OCI-LY3 (cell line): Measurements from ENCODE around the gene CMSS1.

ENCODE experiments used
- H2AFZ ChIP-seq: fragments of 200-600, 300-600 bp; shearing (Covaris generic); 2 replicates; pipeline ENCODE4 v1.6.0; 2014; ENCODE audit warnings: antibody characterized with exemption, low read depth, low read length
- H3K27ac ChIP-seq: fragments of 200-600, 300-600 bp; sonication (generic); 2 replicates; pipeline ENCODE4 v1.5.1; 2014; ENCODE audit warnings: mild to moderate bottlenecking, low read length, moderate library complexity, mixed read lengths
- H3K27me3 ChIP-seq: fragments of 200-600, 300-600 bp; sonication (generic); 2 replicates; pipeline ENCODE4 v1.6.1; 2014; ENCODE audit warnings: low read depth, low read length, mixed read lengths
- H3K36me3 ChIP-seq: fragments of 200-600, 300-600 bp; sonication (generic); replicated peaks from 2 replicates; pipeline ENCODE3; 2014; ENCODE audit warnings: low read depth, low read length, mixed read lengths
- H3K4me1 ChIP-seq: fragments of 300-600, 200-600 bp; sonication (generic); 2 replicates; pipeline ENCODE4 v1.6.1; 2014; ENCODE audit warnings: low read length, mixed read lengths
- H3K4me2 ChIP-seq: fragments of 200-600, 300-600 bp; sonication (generic); 2 replicates; pipeline ENCODE4 v1.6.1; 2014; ENCODE audit warnings: low read length, mixed read lengths
- H3K4me3 ChIP-seq: fragments of 300-600, 200-600 bp; sonication (generic); 2 replicates; pipeline ENCODE4 v1.5.1; 2014; ENCODE audit warnings: antibody characterized with exemption, mild to moderate bottlenecking, low read length, moderate library complexity
- H3K79me2 ChIP-seq: fragments of 300-600, 200-600 bp; shearing (Covaris generic); 2 replicates; pipeline ENCODE4 v1.6.1; 2014; ENCODE audit warnings: mild to moderate bottlenecking, low read length, mixed read lengths
- H3K9ac ChIP-seq: fragments of 300-600, 200-600 bp; shearing (Covaris generic); 2 replicates; pipeline ENCODE4 v1.6.0; 2014; ENCODE audit warnings: mild to moderate bottlenecking, low read length, moderate library complexity
- H3K9me3 ChIP-seq: fragments of 200-600, 300-600 bp; shearing (Covaris generic); 2 replicates; pipeline ENCODE4 v1.6.1; 2014; ENCODE audit warnings: low read length, mixed read lengths; ENCODE audit not compliant: insufficient read depth
- H4K20me1 ChIP-seq: fragments of 200-600, 300-600 bp; sonication (generic); 2 replicates; pipeline ENCODE4 v1.6.1; 2016; ENCODE audit warnings: low read length, mixed read lengths; ENCODE audit not compliant: insufficient read depth
- CTCF ChIP-seq: fragments of 200-600, 300-600 bp; sonication (generic); IDR thresholded peaks from 2 replicates; pipeline ENCODE4 v1.5.1; 2014; ENCODE audit warnings: antibody characterized with exemption, low read length, low read depth
- EZH2phosphoT487 ChIP-seq: fragments of 200-600 bp; shearing (Covaris generic); IDR thresholded peaks from 2 replicates; pipeline ENCODE4 v1.6.1; 2018; ENCODE audit warnings: antibody characterized with exemption, mixed run types, low read depth

Gene CMSS1

GRCh38 chr3:100158918-100159330 is 341.3 kb downstream of the CMSS1 start:
- Histone ChIP-seq H3K4me2 (no peak overlapping the region), H3K4me3 (no peak overlapping the region), H4K20me1 (no peaks in the 10 kb centered on the region), H3K9ac (no peak overlapping the region), H3K36me3 (peaks cover 14% of the 10 kb centered on the region), H3K27me3 (no peaks in the 10 kb centered on the region), H3K79me2 (no peaks in the 10 kb centered on the region), H3K27ac (no peak overlapping the region), H3K9me3 (peaks cover 6% of the 10 kb centered on the region; the same call in 1 of the 2 replicates), H2AFZ (no peak overlapping the region), H3K4me1 (no peaks in the 10 kb centered on the region)
- TF ChIP-seq EZH2phosphoT487 (no peak), CTCF (no peak)

- Histone ChIP-seq H2AFZ (no peak overlapping the region), H3K36me3 (peaks cover 14% of the 10 kb centered on the region)
These were observed 341.9 kb downstream of the CMSS1 start for GRCh38 chr3:100159331-100160153.

GRCh38 chr3:100160521-100160920 is 342.9 kb downstream of the CMSS1 start:
- no peaks in the 10 kb centered on the region for H3K4me1 ChIP-seq
- H3K27me3 ChIP-seq = no peaks in the 10 kb centered on the region
- no peak overlapping the region for H2AFZ ChIP-seq
- H4K20me1 ChIP-seq = no peaks in the 10 kb centered on the region
- TF ChIP-seq EZH2phosphoT487 (no peak), CTCF (no peak)
- H3K79me2 ChIP-seq = no peaks in the 10 kb centered on the region
- H3K4me2 ChIP-seq = no peak overlapping the region
- no peak overlapping the region for H3K4me3 ChIP-seq
- H3K36me3 ChIP-seq = peaks cover 8% of the 10 kb centered on the region
- H3K9ac ChIP-seq = no peak overlapping the region
- H3K9me3 ChIP-seq = peaks cover under 1% of the 10 kb centered on the region; the same call in 1 of the 2 replicates
- H3K27ac ChIP-seq = no peak overlapping the region

More at GRCh38 chr3:100159331-100160153, 341.9 kb downstream of the CMSS1 start:
- no peak overlapping the region for H3K9ac ChIP-seq
- no peaks in the 10 kb centered on the region for H3K4me1 ChIP-seq
- H3K4me2 ChIP-seq = no peak overlapping the region
- H3K27ac ChIP-seq = no peak overlapping the region
- H3K4me3 ChIP-seq = no peak overlapping the region
- peaks cover 6% of the 10 kb centered on the region; the same call in 1 of the 2 replicates for H3K9me3 ChIP-seq
- no peaks in the 10 kb centered on the region for H3K79me2 ChIP-seq
- no peaks in the 10 kb centered on the region for H3K27me3 ChIP-seq
- TF ChIP-seq EZH2phosphoT487 (no peak), CTCF (no peak)
- no peaks in the 10 kb centered on the region for H4K20me1 ChIP-seq

- Histone ChIP-seq H3K9me3 (no peaks in the 10 kb centered on the region), H3K4me2 (no peak overlapping the region), H2AFZ (no peak overlapping the region), H3K36me3 (peaks cover 5% of the 10 kb centered on the region), H3K4me1 (no peaks in the 10 kb centered on the region), H3K79me2 (no peaks in the 10 kb centered on the region), H3K27ac (no peak overlapping the region), H3K9ac (no peak overlapping the region), H4K20me1 (no peaks in the 10 kb centered on the region), H3K27me3 (no peaks in the 10 kb centered on the region), H3K4me3 (no peak overlapping the region)
- TF ChIP-seq EZH2phosphoT487 (no peak), CTCF (no peak)
These were observed 346.1 kb downstream of the CMSS1 start for GRCh38 chr3:100163787-100164186.
